OCI-LY1 (cell line): ENCODE results near the gene TBC1D5.

Source experiments
- H2AFZ ChIP-seq: fragments of 200-600 bp; sonication (generic), shearing (Covaris generic); 2 replicates; pipeline ENCODE4 v1.6.0; 2014; ENCODE audit warnings: antibody characterized with exemption, mild to moderate bottlenecking, low read length
- H3F3A ChIP-seq: fragments of 200-600 bp; sonication (generic), shearing (Covaris generic); 2 replicates; pipeline ENCODE4 v1.6.0; 2014; ENCODE audit warnings: mild to moderate bottlenecking, antibody characterized with exemption, low read length, moderate library complexity; ENCODE audit not compliant: insufficient read depth
- H3K27ac ChIP-seq: fragments of 200-600 bp; sonication (generic); 2 replicates; pipeline ENCODE4 v1.5.1; 2014; ENCODE audit warnings: low read length, mixed run types, mild to moderate bottlenecking, low read depth; ENCODE audit not compliant: poor library complexity, severe bottlenecking
- H3K27me3 ChIP-seq: fragments of 200-600 bp; sonication (generic); 2 replicates; pipeline ENCODE4 v1.6.0; 2014; ENCODE audit warnings: antibody characterized with exemption, mild to moderate bottlenecking, low read length, moderate library complexity; ENCODE audit not compliant: insufficient read depth
- H3K36me3 ChIP-seq: fragments of 200-600 bp; sonication (generic); 2 replicates; pipeline ENCODE4 v1.6.1; 2014; ENCODE audit warnings: mild to moderate bottlenecking, antibody characterized with exemption, low read length, moderate library complexity, mixed read lengths; ENCODE audit not compliant: insufficient read depth
- H3K4me1 ChIP-seq: fragments of 200-600 bp; sonication (generic); 2 replicates; pipeline ENCODE4 v1.5.1; 2014; ENCODE audit warnings: mild to moderate bottlenecking, low read length, moderate library complexity; ENCODE audit not compliant: insufficient read depth, severe bottlenecking
- H3K4me2 ChIP-seq: fragments of 200-600 bp; sonication (generic), shearing (Covaris generic); 2 replicates; pipeline ENCODE4 v1.6.1; 2014; ENCODE audit warnings: low read length
- H3K4me3 ChIP-seq: fragments of 200-600 bp; sonication (generic); 2 replicates; pipeline ENCODE4 v1.5.1; 2014; ENCODE audit warnings: low read length, low read depth, mild to moderate bottlenecking, mixed read lengths; ENCODE audit not compliant: poor library complexity, severe bottlenecking
- H3K79me2 ChIP-seq: fragments of 200-600 bp; shearing (Covaris generic); 2 replicates; pipeline ENCODE4 v1.6.1; 2016; ENCODE audit warnings: mixed run types, low read length, mixed read lengths; ENCODE audit not compliant: insufficient read depth
- H3K9ac ChIP-seq: fragments of 200-600 bp; sonication (generic), shearing (Covaris generic); 2 replicates; pipeline ENCODE4 v1.6.1; 2014; ENCODE audit warnings: mild to moderate bottlenecking, low read length, mixed read lengths
- H3K9me2 ChIP-seq: fragments of 200-600 bp; sonication (generic), shearing (Covaris generic); 2 replicates; pipeline ENCODE4 v1.6.1; 2014; ENCODE audit warnings: low read depth, mild to moderate bottlenecking, low read length, mixed read lengths
- H3K9me3 ChIP-seq: fragments of 200-600 bp; shearing (Covaris generic); 2 replicates; pipeline ENCODE4 v1.6.1; 2014; ENCODE audit warnings: low read length, mixed read lengths
- H4K20me1 ChIP-seq: fragments of 200-600 bp; sonication (generic), shearing (Covaris generic); 2 replicates; pipeline ENCODE4 v1.6.0; 2016; ENCODE audit warnings: mild to moderate bottlenecking, low read length; ENCODE audit not compliant: insufficient read depth
- EZH2 ChIP-seq: fragments of 200-600 bp; sonication (generic), shearing (Covaris generic); IDR thresholded peaks from 2 replicates; pipeline ENCODE4 v1.8.0; 2017; ENCODE audit warnings: borderline replicate concordance, mixed run types, mild to moderate bottlenecking, antibody characterized with exemption, low read length, moderate library complexity, mixed read lengths
- TF ChIP-seq, protein P1 (sequence below): fragments of 200-600 bp; sonication (generic), shearing (Covaris generic); IDR thresholded peaks from 2 replicates; pipeline ENCODE4 v1.5.1; 2017; ENCODE audit warnings: mild to moderate bottlenecking, antibody characterized with exemption, low read length, moderate library complexity, mixed read lengths

TBC1D5 gene

DNA sequence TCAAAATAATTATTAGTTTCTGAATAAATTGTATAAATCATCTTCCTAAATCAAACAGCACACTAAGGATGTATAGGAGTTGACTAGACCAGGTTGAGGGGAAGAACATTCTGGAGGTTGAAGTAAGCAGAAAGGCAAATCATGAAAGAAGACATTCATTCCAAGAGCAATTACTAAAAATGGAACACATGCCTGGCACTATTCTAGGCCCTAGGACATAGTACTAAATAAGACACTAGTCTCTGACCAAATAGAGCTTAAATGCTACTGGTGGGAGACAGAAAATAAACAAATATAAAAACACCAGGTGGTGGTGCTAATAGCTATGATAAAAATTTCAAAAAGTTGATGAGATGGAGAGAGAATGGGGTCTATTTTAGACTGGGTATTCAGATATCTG is 190.1 kb downstream of the TBC1D5 start:
- Histone ChIP-seq H3K4me2 (no peak overlapping the region), H3K9ac (no peak overlapping the region), H3K9me2 (no peaks in the 10 kb centered on the region), H3K27ac (no peak overlapping the region), H4K20me1 (no peaks in the 10 kb centered on the region), H3F3A (no peaks in the 10 kb centered on the region), H2AFZ (no peak overlapping the region), H3K27me3 (no peaks in the 10 kb centered on the region), H3K79me2 (0 out of 2 replicates have a peak, but pooled peaks cover 3% of the 10 kb centered on the region), H3K4me3 (no peak overlapping the region), H3K36me3 (no peaks in the 10 kb centered on the region), H3K4me1 (no peaks in the 10 kb centered on the region), H3K9me3 (no peaks in the 10 kb centered on the region)
- TF ChIP-seq, protein P1, sequence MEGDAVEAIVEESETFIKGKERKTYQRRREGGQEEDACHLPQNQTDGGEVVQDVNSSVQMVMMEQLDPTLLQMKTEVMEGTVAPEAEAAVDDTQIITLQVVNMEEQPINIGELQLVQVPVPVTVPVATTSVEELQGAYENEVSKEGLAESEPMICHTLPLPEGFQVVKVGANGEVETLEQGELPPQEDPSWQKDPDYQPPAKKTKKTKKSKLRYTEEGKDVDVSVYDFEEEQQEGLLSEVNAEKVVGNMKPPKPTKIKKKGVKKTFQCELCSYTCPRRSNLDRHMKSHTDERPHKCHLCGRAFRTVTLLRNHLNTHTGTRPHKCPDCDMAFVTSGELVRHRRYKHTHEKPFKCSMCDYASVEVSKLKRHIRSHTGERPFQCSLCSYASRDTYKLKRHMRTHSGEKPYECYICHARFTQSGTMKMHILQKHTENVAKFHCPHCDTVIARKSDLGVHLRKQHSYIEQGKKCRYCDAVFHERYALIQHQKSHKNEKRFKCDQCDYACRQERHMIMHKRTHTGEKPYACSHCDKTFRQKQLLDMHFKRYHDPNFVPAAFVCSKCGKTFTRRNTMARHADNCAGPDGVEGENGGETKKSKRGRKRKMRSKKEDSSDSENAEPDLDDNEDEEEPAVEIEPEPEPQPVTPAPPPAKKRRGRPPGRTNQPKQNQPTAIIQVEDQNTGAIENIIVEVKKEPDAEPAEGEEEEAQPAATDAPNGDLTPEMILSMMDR, result no peak
- no peak for TF ChIP-seq EZH2

DNA sequence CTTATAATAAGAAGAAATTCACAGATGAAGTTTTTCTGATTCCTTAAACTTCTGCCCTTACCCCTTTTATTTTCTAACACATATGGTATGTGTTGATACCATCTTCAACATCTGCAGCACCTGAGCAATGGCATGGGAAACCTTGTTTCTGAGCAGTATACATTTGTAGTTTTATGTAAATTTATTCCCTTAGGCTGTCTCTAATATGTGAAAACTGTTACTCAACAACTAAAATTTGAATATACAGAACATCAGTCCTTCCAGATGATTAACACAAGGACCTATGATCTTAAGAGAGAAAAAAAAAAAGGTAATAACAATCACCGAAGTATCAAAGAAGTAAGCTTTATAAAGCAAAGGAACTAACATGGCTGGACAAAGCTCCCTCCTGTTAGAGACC is 190.5 kb downstream of the TBC1D5 start:
- Histone ChIP-seq H3K27me3 (no peaks in the 10 kb centered on the region), H3K4me1 (no peaks in the 10 kb centered on the region), H4K20me1 (no peaks in the 10 kb centered on the region), H3K27ac (no peak overlapping the region), H3F3A (no peaks in the 10 kb centered on the region), H3K79me2 (0 out of 2 replicates have a peak, but pooled peaks cover 3% of the 10 kb centered on the region), H3K9me2 (no peaks in the 10 kb centered on the region), H3K4me2 (no peak overlapping the region), H3K4me3 (no peak overlapping the region), H3K36me3 (no peaks in the 10 kb centered on the region), H3K9me3 (no peaks in the 10 kb centered on the region), H3K9ac (no peak overlapping the region), H2AFZ (no peak overlapping the region)
- TF ChIP-seq, protein P1, result no peak
- TF ChIP-seq EZH2, result no peak

DNA sequence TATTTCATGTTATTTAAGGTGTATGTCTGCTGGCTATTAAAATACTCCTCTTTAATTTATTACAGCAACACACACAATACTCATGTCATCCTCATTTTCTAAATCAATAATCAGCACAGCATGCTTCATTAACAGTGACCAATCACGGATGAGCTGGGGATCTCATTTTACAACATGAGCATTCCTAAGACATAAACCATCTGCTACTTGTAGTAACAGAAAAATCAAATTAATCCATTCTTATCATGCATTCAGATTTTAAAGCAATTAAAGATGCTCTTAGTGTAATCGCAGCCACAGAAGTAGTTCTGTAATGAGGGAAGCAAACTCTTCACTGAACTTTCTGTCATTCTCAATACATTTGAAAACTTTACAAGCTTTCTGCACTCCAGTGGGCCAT is 191.1 kb downstream of the TBC1D5 start:
- Histone ChIP-seq H3K27me3 (no peaks in the 10 kb centered on the region), H3K9ac (no peak overlapping the region), H3K4me3 (no peak overlapping the region), H3F3A (no peaks in the 10 kb centered on the region), H3K79me2 (0 out of 2 replicates have a peak, but pooled peaks cover 3% of the 10 kb centered on the region), H3K9me2 (no peaks in the 10 kb centered on the region), H3K4me2 (no peak overlapping the region), H3K9me3 (no peaks in the 10 kb centered on the region), H3K4me1 (no peaks in the 10 kb centered on the region), H3K36me3 (no peaks in the 10 kb centered on the region), H3K27ac (no peak overlapping the region), H4K20me1 (no peaks in the 10 kb centered on the region), H2AFZ (no peak overlapping the region)
- no peak for TF ChIP-seq EZH2
- TF ChIP-seq, protein P1, result no peak
